IMR-90 (cell line): Measurements from ENCODE around the gene IQCF2. TPM values are rescaled to one million over a fixed set of nuclear protein-coding genes. Genes with fewer than 3 reads are reported as not detected.

ENCODE experiments used
- ATAC-seq: fragments of 200-7000 bp; cut with Tn5 transposase; 2 replicates; pipeline ENCODE4 v1.9.1; 2020; ENCODE audit warnings: low read depth, mild to moderate bottlenecking, moderate library complexity
- BruUV-seq: library from RNA; stranded (reverse); fragments of 400-500 nt; replicated peaks from 2 replicates; lab custom pipeline; 2021; lab: Mats Ljungman, UMichigan
- CTCF ChIA-PET: fragments of 300-600 bp; formaldehyde crosslinking; extraction: SDS; loops from one replicate; lab custom pipeline; 2021; ENCODE audit warnings: antibody characterized with exemption; lab: Yijun Ruan, JAX
- POLR2A ChIA-PET: fragments of 300-600 bp; sonication (Branson Sonifier 250); formaldehyde crosslinking; loops from one replicate; lab custom pipeline; 2022; ENCODE audit warnings: antibody characterized with exemption; ENCODE audit not compliant: unreplicated experiment; lab: Charles Lee
- DNase-seq: peaks from one replicate; pipeline ENCODE4 v3.0.0; 2013
- H2AFZ ChIP-seq: replicated peaks from 2 replicates; pipeline ENCODE3; 2013; ENCODE audit warnings: low read length, mild to moderate bottlenecking; ENCODE audit not compliant: poor library complexity
- H2AK5ac ChIP-seq: 2 replicates; pipeline ENCODE4 v1.6.1; 2013; ENCODE audit warnings: low read depth, low read length, inconsistent platforms
- H2AK9ac ChIP-seq: replicated peaks from 2 replicates; pipeline ENCODE3; 2013; ENCODE audit warnings: mild to moderate bottlenecking, low read depth, low read length, moderate library complexity; ENCODE audit not compliant: poor library complexity
- H2BK120ac ChIP-seq: 2 replicates; pipeline ENCODE4 v1.6.1; 2013; ENCODE audit warnings: low read depth, low read length, inconsistent platforms
- H2BK15ac ChIP-seq: 3 replicates; pipeline ENCODE4 v1.6.1; 2013; ENCODE audit warnings: low read depth, low read length, inconsistent platforms
- H2BK20ac ChIP-seq: 2 replicates; pipeline ENCODE4 v1.6.1; 2013; ENCODE audit warnings: low read depth, mild to moderate bottlenecking, inconsistent platforms, low read length, moderate library complexity
- H2BK5ac ChIP-seq: 2 replicates; pipeline ENCODE4 v1.6.1; 2013; ENCODE audit warnings: mild to moderate bottlenecking, low read depth, low read length, inconsistent platforms; ENCODE audit not compliant: poor library complexity, severe bottlenecking
- H3K14ac ChIP-seq: replicated peaks from 2 replicates; pipeline ENCODE4 v1.6.1; 2013; ENCODE audit warnings: low read depth, low read length, inconsistent platforms
- H3K18ac ChIP-seq: 2 replicates; pipeline ENCODE4 v1.6.1; 2013; ENCODE audit warnings: low read depth, low read length, control low read depth
- H3K23ac ChIP-seq: 2 replicates; pipeline ENCODE4 v1.6.1; 2013; ENCODE audit warnings: low read depth, low read length, inconsistent platforms
- H3K27ac ChIP-seq: 2 replicates; pipeline ENCODE4 v1.5.1; 2013; ENCODE audit warnings: mild to moderate bottlenecking, control low read depth, low read length; ENCODE audit not compliant: insufficient read depth
- H3K27me3 ChIP-seq: 2 replicates; pipeline ENCODE4 v1.6.1; 2013; ENCODE audit warnings: low read length; ENCODE audit not compliant: control insufficient read depth, insufficient read depth
- H3K36me3 ChIP-seq: 2 replicates; pipeline ENCODE4 v1.6.1; 2013; ENCODE audit warnings: low read length, mixed read lengths; ENCODE audit not compliant: control insufficient read depth, insufficient read depth
- H3K4ac ChIP-seq: 2 replicates; pipeline ENCODE4 v1.6.1; 2013; ENCODE audit warnings: low read depth, low read length, inconsistent platforms
- H3K4me1 ChIP-seq: 2 replicates; pipeline ENCODE4 v1.6.1; 2013; ENCODE audit warnings: low read length, mixed read lengths; ENCODE audit not compliant: control insufficient read depth, insufficient read depth
- H3K4me2 ChIP-seq: 2 replicates; pipeline ENCODE4 v1.6.1; 2013; ENCODE audit warnings: low read depth, mild to moderate bottlenecking, control low read depth, low read length, moderate library complexity
- H3K4me3 ChIP-seq: 2 replicates; pipeline ENCODE4 v1.5.1; 2013; ENCODE audit warnings: low read depth, mild to moderate bottlenecking, control low read depth, low read length, moderate library complexity; ENCODE audit not compliant: insufficient read depth
- H3K56ac ChIP-seq: 2 replicates; pipeline ENCODE4 v1.6.1; 2013; ENCODE audit warnings: low read length, inconsistent platforms; ENCODE audit not compliant: insufficient read depth; ENCODE audit errors: extremely low read depth
- H3K79me1 ChIP-seq, 2 experiments: 2 replicates each; pipeline ENCODE4 v1.6.1; 2013; ENCODE audit warnings: low read length in 2 of 2, inconsistent platforms in 1 of 2, low read depth in 1 of 2
- H3K9ac ChIP-seq: 2 replicates; pipeline ENCODE4 v1.6.1; 2013; ENCODE audit warnings: low read depth, low read length, control low read depth
- H3K9me1 ChIP-seq: 2 replicates; pipeline ENCODE4 v1.6.1; 2013; ENCODE audit warnings: low read length, inconsistent platforms; ENCODE audit not compliant: insufficient read depth
- H3K9me3 ChIP-seq: 2 replicates; pipeline ENCODE4 v1.6.1; 2013; ENCODE audit warnings: low read length; ENCODE audit not compliant: control insufficient read depth, insufficient read depth
- H4K20me1 ChIP-seq: 2 replicates; pipeline ENCODE4 v1.6.1; 2013; ENCODE audit warnings: low read length, inconsistent platforms; ENCODE audit not compliant: insufficient read depth
- H4K5ac ChIP-seq: 2 replicates; pipeline ENCODE4 v1.6.1; 2013; ENCODE audit warnings: mild to moderate bottlenecking, low read depth, low read length, control low read depth
- H4K8ac ChIP-seq, 2 experiments: 2 replicates each; pipeline ENCODE4 v1.6.1; 2013; ENCODE audit warnings: low read depth in 2 of 2, low read length in 2 of 2, control low read depth in 1 of 2, inconsistent platforms in 1 of 2
- H4K91ac ChIP-seq: 2 replicates; pipeline ENCODE4 v1.6.1; 2013; ENCODE audit warnings: low read depth, low read length, inconsistent platforms; ENCODE audit not compliant: insufficient read depth
- CHD1 ChIP-seq: IDR thresholded peaks from 2 replicates; pipeline ENCODE4 v1.6.1; 2012; ENCODE audit warnings: low read depth, low read length, improper control_type of control experiment
- MAFK ChIP-seq: IDR thresholded peaks from 2 replicates; pipeline ENCODE4 v1.6.1; 2012; ENCODE audit warnings: low read depth, low read length, improper control_type of control experiment
- SMC3 ChIP-seq: fragments of 150-350 bp; IDR thresholded peaks from 2 replicates; pipeline ENCODE4 v1.6.1; 2016; ENCODE audit warnings: low read depth, mild to moderate bottlenecking, antibody characterized with exemption, low read length, moderate library complexity
- WGBS, 2 experiments: methylation state at CpG; one replicate each; pipeline versions ENCODE4 v1.1.5 to v1.1.7; 2013; ENCODE audit warnings: missing lambda C conversion rate in 2 of 2; ENCODE audit not compliant: insufficient read length in 1 of 2; ENCODE audit errors: extremely low coverage in 2 of 2; 5-methylcytosine and 5-hydroxymethylcytosine counted together
- dilution Hi-C: fragments of 300-500 bp; cut with HindIII; formaldehyde crosslinking; loops from one replicate; pipeline ENCODE4 v1.14.3; 2018; ENCODE audit warnings: low sequenced_read_pairs; ENCODE audit not compliant: unreplicated experiment
- in situ Hi-C: fragments of 300-500 bp; cut with MboI; formaldehyde crosslinking; loops from 3 replicates; pipeline ENCODE4 v1.14.3; 2019; ENCODE audit warnings: low sequenced_read_pairs, inconsistent platforms, mixed read lengths
- intact Hi-C: fragments of 100-400 bp; cut with micrococcal nuclease; formaldehyde crosslinking; loops from 2 replicates; pipeline ENCODE4 v1.10.0; 2022
- polyA plus RNA-seq, 3 experiments: library from polyadenylated mRNA; depleted of rRNA; stranded (reverse); fragments of >200 nt; gene quantifications; 2 replicates each; pipeline ENCODE4 v1.2.3, GENCODE V29; 2012; ENCODE audit warnings: low replicate concordance in 1 of 3
- total RNA-seq: library from RNA; depleted of rRNA; stranded (reverse); fragments of >200 nt; gene quantifications from 2 replicates; pipeline ENCODE4 v1.2.3, GENCODE V29; 2012
- TF ChIP-seq, protein P1 (sequence below): conservative IDR thresholded peaks from 2 replicates; pipeline ENCODE4 v1.5.1; 2012; ENCODE audit warnings: mild to moderate bottlenecking, low read depth, low read length, improper control_type of control experiment

Gene IQCF2
- total and polyA plus RNA-seq, 2 of the 4 experiments (the other 2 are of a cell fraction) = not detected

DNA sequence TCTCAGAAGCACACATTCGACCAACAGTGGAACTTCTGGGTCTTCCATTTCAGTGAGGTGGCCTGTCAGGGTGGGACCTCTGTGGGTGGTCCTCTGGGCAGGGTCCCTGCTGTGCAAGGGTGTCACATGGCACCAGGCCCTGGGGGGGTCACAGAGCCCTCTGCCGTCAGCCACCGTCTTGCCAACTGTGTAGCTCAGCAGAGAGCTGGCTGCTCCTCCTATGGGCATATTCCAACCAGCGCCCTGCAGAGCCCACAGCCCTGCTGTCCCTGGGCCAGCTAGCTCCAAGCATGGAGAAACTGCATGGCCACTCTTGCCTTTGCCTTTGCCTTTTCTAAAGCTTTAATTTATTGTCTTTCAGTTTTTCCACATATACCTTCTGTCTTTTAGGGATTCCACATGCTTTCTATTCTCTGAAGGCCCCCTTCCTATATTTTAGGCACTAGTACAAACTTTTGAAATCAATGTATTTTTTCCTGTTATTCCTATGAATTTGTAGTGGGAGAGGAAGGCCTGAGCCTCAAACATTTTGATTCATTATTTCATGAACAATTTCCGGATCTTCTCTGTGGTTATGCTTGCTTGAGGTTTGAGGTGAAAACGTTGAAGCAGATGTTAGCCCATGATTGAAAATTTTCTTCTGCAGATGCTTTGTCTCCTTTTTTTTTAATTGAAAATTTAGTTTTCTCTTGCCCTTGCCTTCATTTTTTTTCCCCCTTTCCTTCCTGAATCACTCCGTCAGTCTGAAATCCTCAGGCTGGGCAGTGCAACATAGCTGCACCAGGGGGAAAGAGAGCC is 30.0 kb downstream of the IQCF2 start:
- in situ Hi-C loops (no loop called here), dilution Hi-C loops (no loop called here), intact Hi-C loops (no loop called here)
- Histone ChIP-seq H2BK120ac (no peak overlapping the region), H3K4me1 (no peaks in the 10 kb centered on the region), H3K4me2 (no peak overlapping the region), H3K18ac (no peak overlapping the region), H3K27me3 (peaks cover 6% of the 10 kb centered on the region; the same call in 1 of the 2 replicates), H3K4me3 (no peak overlapping the region), H3K79me1 (no peaks in the 10 kb centered on the region), H3K23ac (no peak overlapping the region), H3K9me3 (no peaks in the 10 kb centered on the region), H3K56ac (no peak overlapping the region), H2BK15ac (no peak overlapping the region), H4K91ac (no peak overlapping the region), H2AK5ac (no peak overlapping the region), H2AK9ac (no peak overlapping the region), H3K9me1 (no peaks in the 10 kb centered on the region), H4K20me1 (no peaks in the 10 kb centered on the region), H4K8ac (no peak overlapping the region), H2BK20ac (no peak overlapping the region), H3K36me3 (no peaks in the 10 kb centered on the region), H4K5ac (no peak overlapping the region), H2AFZ (no peak overlapping the region), H2BK5ac (no peak overlapping the region), H3K27ac (no peak overlapping the region), H3K4ac (no peak overlapping the region), H3K9ac (no peak overlapping the region), H3K14ac (no peak overlapping the region)
- DNase-seq (no peak), ATAC-seq (no peak)
- no CpG with 5 or more reads among the region's 7 CpGs for WGBS, 2 experiments
- ChIA-PET CTCF (no interaction called here), POLR2A (no interaction called here)
- TF ChIP-seq MAFK = no peak
- TF ChIP-seq, protein P1, sequence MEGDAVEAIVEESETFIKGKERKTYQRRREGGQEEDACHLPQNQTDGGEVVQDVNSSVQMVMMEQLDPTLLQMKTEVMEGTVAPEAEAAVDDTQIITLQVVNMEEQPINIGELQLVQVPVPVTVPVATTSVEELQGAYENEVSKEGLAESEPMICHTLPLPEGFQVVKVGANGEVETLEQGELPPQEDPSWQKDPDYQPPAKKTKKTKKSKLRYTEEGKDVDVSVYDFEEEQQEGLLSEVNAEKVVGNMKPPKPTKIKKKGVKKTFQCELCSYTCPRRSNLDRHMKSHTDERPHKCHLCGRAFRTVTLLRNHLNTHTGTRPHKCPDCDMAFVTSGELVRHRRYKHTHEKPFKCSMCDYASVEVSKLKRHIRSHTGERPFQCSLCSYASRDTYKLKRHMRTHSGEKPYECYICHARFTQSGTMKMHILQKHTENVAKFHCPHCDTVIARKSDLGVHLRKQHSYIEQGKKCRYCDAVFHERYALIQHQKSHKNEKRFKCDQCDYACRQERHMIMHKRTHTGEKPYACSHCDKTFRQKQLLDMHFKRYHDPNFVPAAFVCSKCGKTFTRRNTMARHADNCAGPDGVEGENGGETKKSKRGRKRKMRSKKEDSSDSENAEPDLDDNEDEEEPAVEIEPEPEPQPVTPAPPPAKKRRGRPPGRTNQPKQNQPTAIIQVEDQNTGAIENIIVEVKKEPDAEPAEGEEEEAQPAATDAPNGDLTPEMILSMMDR = no peak
- no peak for TF ChIP-seq SMC3
- no peak for TF ChIP-seq CHD1
- no TSS peak for BruUV-seq
